Panc1 (cell line): ENCODE measurements around the gene KCNJ9. TPM values are rescaled to one million over a fixed set of nuclear protein-coding genes. Genes with fewer than 3 reads are reported as not detected.

Experiments
- ATAC-seq: fragments of 200-7000 bp; cut with Tn5 transposase; 2 replicates; pipeline ENCODE4 v1.9.1; 2020; ENCODE audit warnings: mild to moderate bottlenecking, moderate library complexity
- BruUV-seq: library from RNA; stranded (reverse); fragments of 400-500 nt; replicated peaks from 2 replicates; lab custom pipeline; 2021; lab: Mats Ljungman, UMichigan
- CTCF ChIA-PET: fragments of 300-600 bp; sonication (Branson Sonifier 250); formaldehyde crosslinking; loops from one replicate; lab custom pipeline; 2022; ENCODE audit warnings: antibody characterized with exemption; lab: Charles Lee
- POLR2A ChIA-PET: fragments of 300-600 bp; sonication (Branson Sonifier 250); formaldehyde crosslinking; loops from one replicate; lab custom pipeline; 2022; ENCODE audit warnings: antibody characterized with exemption; lab: Charles Lee
- DNase-seq: peaks from one replicate; pipeline ENCODE4 v3.0.0-alpha.2; 2010; ENCODE audit warnings: low read depth, low spot score
- H3K27ac ChIP-seq: 2 replicates; pipeline ENCODE4 v1.5.1; 2011; ENCODE audit warnings: mild to moderate bottlenecking, low read length, inconsistent platforms
- H3K27me3 ChIP-seq: fragments of 200-500 bp; sonication (Bioruptor generic); 2 replicates; pipeline ENCODE4 v1.6.0; 2014; ENCODE audit warnings: low read length, inconsistent platforms; ENCODE audit not compliant: control insufficient read depth, insufficient read depth
- H3K36me3 ChIP-seq: fragments of 200-500 bp; sonication (Bioruptor generic); 2 replicates; pipeline ENCODE4 v1.5.1; 2014; ENCODE audit warnings: inconsistent platforms, mild to moderate bottlenecking, low read length, moderate library complexity; ENCODE audit not compliant: control insufficient read depth, insufficient read depth
- H3K4me1 ChIP-seq: 2 replicates; pipeline ENCODE4 v1.5.1; 2011; ENCODE audit warnings: inconsistent platforms, mild to moderate bottlenecking, low read length, moderate library complexity; ENCODE audit not compliant: control insufficient read depth, insufficient read depth
- H3K4me3 ChIP-seq, 2 experiments: 2 replicates each; pipeline ENCODE4 v1.5.1; 2011 to 2012; ENCODE audit warnings: low read depth in 2 of 2, low read length in 2 of 2, mild to moderate bottlenecking in 2 of 2, inconsistent platforms in 1 of 2, moderate library complexity in 1 of 2
- H3K9me3 ChIP-seq: fragments of 200-500 bp; sonication (Bioruptor generic); 2 replicates; pipeline ENCODE4 v1.5.1; 2014; ENCODE audit warnings: low read depth, mild to moderate bottlenecking, inconsistent platforms, low read length, moderate library complexity; ENCODE audit not compliant: control insufficient read depth, insufficient read depth
- CTCF ChIP-seq: fragments of 450-650 bp; IDR thresholded peaks from 2 replicates; pipeline ENCODE4 v1.5.1; 2017; ENCODE audit warnings: mild to moderate bottlenecking
- POLR2AphosphoS5 ChIP-seq: IDR thresholded peaks from 2 replicates; pipeline ENCODE4 v1.6.1; 2012; ENCODE audit warnings: mild to moderate bottlenecking, low read depth, low read length, moderate library complexity
- REST ChIP-seq, 2 experiments: IDR thresholded peaks; 2 replicates each; pipeline ENCODE4 v1.6.1; 2011 to 2012; ENCODE audit warnings: low read depth in 2 of 2, control low read depth in 1 of 2, low read length in 1 of 2, mild to moderate bottlenecking in 1 of 2, moderate library complexity in 1 of 2; ENCODE audit not compliant: insufficient read depth in 1 of 2
- SIN3A ChIP-seq: IDR thresholded peaks from 2 replicates; pipeline ENCODE4 v1.6.1; 2012; ENCODE audit warnings: low read depth, mild to moderate bottlenecking, low read length, moderate library complexity, borderline replicate concordance; ENCODE audit not compliant: insufficient read depth
- TCF7L2 ChIP-seq: IDR thresholded peaks from 2 replicates; pipeline ENCODE4 v1.6.1; 2011; ENCODE audit warnings: mild to moderate bottlenecking, low read depth, low read length, inconsistent platforms
- in situ Hi-C: cut with HindIII; loops from 2 replicates; pipeline ENCODE4 v1.10.0; 2016; ENCODE audit warnings: low sequenced_read_pairs, low pct_unique_long_range_greater_than_20kb
- intact Hi-C: fragments of 100-400 bp; cut with micrococcal nuclease; formaldehyde crosslinking; loops from one replicate; pipeline ENCODE4 v1.10.0; 2022; ENCODE audit not compliant: unreplicated experiment
- total RNA-seq: library from RNA; stranded (reverse); gene quantifications from one replicate; pipeline ENCODE4 v1.2.1, GENCODE V29; 2021; ENCODE audit not compliant: unreplicated experiment

The KCNJ9 gene
- total RNA-seq, 1 experiment from 2014 or later: not detected

GRCh38 chr1:160139840-160140239 is 58.5 kb downstream of the KCNJ9 start:
- H3K27ac ChIP-seq: no peak overlapping the region
- TF ChIP-seq SIN3A: no peak
- TF ChIP-seq REST (IDR thresholded peaks at IDR 0.05; ENCODE audit: insufficient read depth in 1 of 2, low read depth in 2 of 2, low read length in 1 of 2): no peak
- TF ChIP-seq POLR2AphosphoS5: no peak
- TF ChIP-seq CTCF: no peak
- TF ChIP-seq TCF7L2: no peak
- BruUV-seq: no TSS peak
- H3K36me3 ChIP-seq: no peaks in the 10 kb centered on the region
- DNase-seq: no peak
- H3K9me3 ChIP-seq: no peaks in the 10 kb centered on the region
- POLR2A ChIA-PET: no interaction called here
- H3K27me3 ChIP-seq: peaks cover 5% of the 10 kb centered on the region
- in situ Hi-C loops: no loop called here
- no peak overlapping the region for H3K4me3 ChIP-seq
- H3K4me1 ChIP-seq: no peaks in the 10 kb centered on the region
- CTCF ChIA-PET: no interaction called here
- intact Hi-C loops: no loop called here
- no peak for ATAC-seq

Other genes starting within 250 kb of the KCNJ9 start
- gene VSIG8, start 218.9 kb upstream of the KCNJ9 start, total RNA-seq: not detected
- gene CFAP45, start 181.4 kb upstream of the KCNJ9 start, total RNA-seq: 1.6 TPM
- gene TAGLN2, start 156.0 kb upstream of the KCNJ9 start, total RNA-seq: 474 TPM
- gene IGSF9, start 135.9 kb upstream of the KCNJ9 start, total RNA-seq: 0.51 TPM
- not detected for gene SLAMF9, start 127.3 kb upstream of the KCNJ9 start, total RNA-seq
- gene PIGM, start 49.5 kb upstream of the KCNJ9 start, total RNA-seq: 4.4 TPM
- 0.08 TPM for gene KCNJ10, start 11.4 kb upstream of the KCNJ9 start, total RNA-seq
- 18.8 TPM for gene IGSF8, start 17.1 kb downstream of the KCNJ9 start, total RNA-seq
- 0.15 TPM for gene ATP1A2, start 34.2 kb downstream of the KCNJ9 start, total RNA-seq
- gene ATP1A4, start 70.1 kb downstream of the KCNJ9 start, total RNA-seq: not detected
- not detected for gene CASQ1, start 109.0 kb downstream of the KCNJ9 start, total RNA-seq
- gene PEA15, start 123.8 kb downstream of the KCNJ9 start, total RNA-seq: 94.3 TPM
- gene DCAF8, start 181.0 kb downstream of the KCNJ9 start, total RNA-seq: 127 TPM
- 55.1 TPM for gene PEX19, start 203.6 kb downstream of the KCNJ9 start, total RNA-seq